A673 (cell line): ENCODE measurements around the gene ADTRP. TPM values are rescaled to one million over a fixed set of nuclear protein-coding genes. Genes with fewer than 3 reads are reported as not detected.

ENCODE experiments used
- BruUV-seq: library from RNA; stranded (reverse); fragments of 400-500 nt; replicated peaks from 2 replicates; lab custom pipeline; 2021; lab: Mats Ljungman, UMichigan
- CTCF ChIA-PET: fragments of 300-600 bp; sonication (Branson Sonifier 250); formaldehyde crosslinking; loops from one replicate; lab custom pipeline; 2022; ENCODE audit warnings: antibody characterized with exemption; lab: Charles Lee
- POLR2A ChIA-PET: fragments of 300-600 bp; sonication (Branson Sonifier 250); formaldehyde crosslinking; loops from one replicate; lab custom pipeline; 2022; ENCODE audit warnings: antibody characterized with exemption; ENCODE audit not compliant: low non-redundant PET; lab: Charles Lee
- DNase-seq: peaks from one replicate; pipeline ENCODE4 v3.0.0-alpha.2; 2015; ENCODE audit warnings: low spot score
- H3K27ac ChIP-seq: fragments of 200-600 bp; sonication (generic); 2 replicates; pipeline ENCODE4 v1.5.1; 2016; ENCODE audit warnings: mixed run types, low read depth, mild to moderate bottlenecking, mixed read lengths, antibody characterized with exemption, low read length; ENCODE audit not compliant: poor library complexity, severe bottlenecking
- H3K27me3 ChIP-seq: fragments of 200-600 bp; sonication (generic); replicated peaks from 2 replicates; pipeline ENCODE4 v1.6.1; 2017; ENCODE audit warnings: mixed run types, low read depth, mild to moderate bottlenecking, mixed read lengths, antibody characterized with exemption, low read length; ENCODE audit not compliant: insufficient read depth, poor library complexity
- H3K36me3 ChIP-seq: fragments of 200-600 bp; sonication (generic); 2 replicates; pipeline ENCODE4 v1.6.1; 2016; ENCODE audit warnings: mixed run types, mild to moderate bottlenecking, mixed read lengths, antibody characterized with exemption, low read length; ENCODE audit not compliant: insufficient read depth, poor library complexity, severe bottlenecking
- H3K4me1 ChIP-seq: fragments of 200-600 bp; sonication (generic); 2 replicates; pipeline ENCODE4 v1.6.1; 2017; ENCODE audit warnings: mixed run types, mild to moderate bottlenecking, mixed read lengths, antibody characterized with exemption, low read length; ENCODE audit not compliant: insufficient read depth, poor library complexity, severe bottlenecking
- H3K4me3 ChIP-seq: fragments of 200-600 bp; sonication (generic); 2 replicates; pipeline ENCODE4 v1.5.1; 2016; ENCODE audit warnings: low read depth, mixed run types, mild to moderate bottlenecking, mixed read lengths, low read length; ENCODE audit not compliant: poor library complexity, severe bottlenecking
- H3K9me3 ChIP-seq: fragments of 200-600 bp; sonication (generic); 2 replicates; pipeline ENCODE4 v1.6.1; 2016; ENCODE audit warnings: mixed run types, low read depth, mild to moderate bottlenecking, mixed read lengths, antibody characterized with exemption, low read length; ENCODE audit not compliant: poor library complexity, severe bottlenecking
- EZH2 ChIP-seq: fragments of 200-600 bp; sonication (generic); IDR thresholded peaks from 2 replicates; pipeline ENCODE4 v1.6.1; 2017; ENCODE audit warnings: borderline replicate concordance, low read depth, mild to moderate bottlenecking, mixed read lengths, antibody characterized with exemption, low read length; ENCODE audit not compliant: poor library complexity, severe bottlenecking
- intact Hi-C: fragments of 100-400 bp; cut with micrococcal nuclease; formaldehyde crosslinking; loops from one replicate; pipeline ENCODE4 v1.10.0; 2022; ENCODE audit not compliant: unreplicated experiment
- total RNA-seq: library from RNA; stranded (reverse); gene quantifications from 2 replicates; pipeline ENCODE4 v1.2.3, GENCODE V29; 2021
- TF ChIP-seq, protein P1 (sequence below): fragments of 300-800, 200-600 bp; sonication (generic); conservative IDR thresholded peaks from 2 replicates; pipeline ENCODE4 v1.5.1; 2017; ENCODE audit warnings: low read depth, mild to moderate bottlenecking, antibody characterized with exemption, low read length, moderate library complexity, mixed read lengths

Gene ADTRP
- total RNA-seq, 1 experiment from 2014 or later: not detected

GRCh38 chr6:11762794-11763459, 15.7 kb downstream of the ADTRP start:
- intact Hi-C loops: no loop called here
- no TSS peak for BruUV-seq
- CTCF ChIA-PET: no interaction called here
- Histone ChIP-seq H3K27ac (no peak overlapping the region), H3K27me3 (no peaks in the 10 kb centered on the region), H3K4me3 (no peak overlapping the region), H3K4me1 (no peaks in the 10 kb centered on the region), H3K9me3 (no peaks in the 10 kb centered on the region), H3K36me3 (no peaks in the 10 kb centered on the region)
- POLR2A ChIA-PET: no interaction called here
- TF ChIP-seq EZH2: no peak
- TF ChIP-seq, protein P1, sequence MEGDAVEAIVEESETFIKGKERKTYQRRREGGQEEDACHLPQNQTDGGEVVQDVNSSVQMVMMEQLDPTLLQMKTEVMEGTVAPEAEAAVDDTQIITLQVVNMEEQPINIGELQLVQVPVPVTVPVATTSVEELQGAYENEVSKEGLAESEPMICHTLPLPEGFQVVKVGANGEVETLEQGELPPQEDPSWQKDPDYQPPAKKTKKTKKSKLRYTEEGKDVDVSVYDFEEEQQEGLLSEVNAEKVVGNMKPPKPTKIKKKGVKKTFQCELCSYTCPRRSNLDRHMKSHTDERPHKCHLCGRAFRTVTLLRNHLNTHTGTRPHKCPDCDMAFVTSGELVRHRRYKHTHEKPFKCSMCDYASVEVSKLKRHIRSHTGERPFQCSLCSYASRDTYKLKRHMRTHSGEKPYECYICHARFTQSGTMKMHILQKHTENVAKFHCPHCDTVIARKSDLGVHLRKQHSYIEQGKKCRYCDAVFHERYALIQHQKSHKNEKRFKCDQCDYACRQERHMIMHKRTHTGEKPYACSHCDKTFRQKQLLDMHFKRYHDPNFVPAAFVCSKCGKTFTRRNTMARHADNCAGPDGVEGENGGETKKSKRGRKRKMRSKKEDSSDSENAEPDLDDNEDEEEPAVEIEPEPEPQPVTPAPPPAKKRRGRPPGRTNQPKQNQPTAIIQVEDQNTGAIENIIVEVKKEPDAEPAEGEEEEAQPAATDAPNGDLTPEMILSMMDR: no peak
- no peak for DNase-seq

GRCh38 chr6:11761744-11762620, 16.6 kb downstream of the ADTRP start:
- Histone ChIP-seq H3K27ac (no peak overlapping the region), H3K36me3 (no peaks in the 10 kb centered on the region), H3K27me3 (no peaks in the 10 kb centered on the region), H3K9me3 (no peaks in the 10 kb centered on the region), H3K4me1 (no peaks in the 10 kb centered on the region), H3K4me3 (no peak overlapping the region)
- ChIA-PET POLR2A (no interaction called here), CTCF (no interaction called here)
- TF ChIP-seq EZH2: no peak
- TF ChIP-seq, protein P1: no peak
- DNase-seq: no peak
- intact Hi-C loops: no loop called here
- BruUV-seq: no TSS peak

DNA sequence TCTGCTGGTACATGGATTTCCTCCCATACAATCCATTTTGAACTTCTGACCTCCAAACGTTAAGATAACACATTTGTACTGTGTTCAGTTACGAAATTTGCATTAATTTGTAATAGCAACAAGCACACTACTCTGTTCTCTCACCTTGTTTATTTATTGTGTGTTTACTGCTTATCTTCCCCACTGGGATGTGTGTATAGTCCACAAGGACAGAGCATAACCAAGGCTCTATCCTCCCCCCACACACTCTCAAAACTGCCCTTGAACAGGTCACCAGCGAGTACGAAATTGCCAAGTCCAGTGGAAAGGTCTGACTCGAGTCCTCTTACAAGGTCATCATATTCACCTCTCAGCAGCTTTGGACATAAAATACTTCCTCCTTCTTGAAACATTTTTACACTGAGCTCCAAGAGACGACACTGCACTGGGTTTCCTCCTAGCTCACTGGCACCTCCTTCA, 18.6 kb downstream of the ADTRP start:
- intact Hi-C loops: no loop called here
- no TSS peak for BruUV-seq
- TF ChIP-seq, protein P1: no peak
- no peak for TF ChIP-seq EZH2
- no peak for DNase-seq
- H3K27ac ChIP-seq: no peak overlapping the region
- H3K4me1 ChIP-seq: no peaks in the 10 kb centered on the region
- peaks cover 2% of the 10 kb centered on the region for H3K27me3 ChIP-seq
- no peaks in the 10 kb centered on the region for H3K36me3 ChIP-seq
- POLR2A ChIA-PET: no interaction called here
- CTCF ChIA-PET: no interaction called here
- H3K9me3 ChIP-seq: no peaks in the 10 kb centered on the region
- H3K4me3 ChIP-seq: no peak overlapping the region
